B cell (primary cell): ENCODE measurements around the gene CKAP2L. TPM values are rescaled to one million over a fixed set of nuclear protein-coding genes. Genes with fewer than 3 reads are reported as not detected.

Experiments
- polyA plus RNA-seq: library from polyadenylated mRNA; depleted of rRNA; stranded (reverse); fragments of >200 nt; gene quantifications from 2 replicates; pipeline ENCODE4 v1.2.3, GENCODE V29; 2012
- total RNA-seq, 2 donors: library from RNA; stranded (reverse); fragments of 120-200 nt in 1 of 2; gene quantifications; 1 replicate in 1 of 2; 2 replicates in 1 of 2; pipeline versions ENCODE4 v1.2.3 to v1.2.4, GENCODE V29; 2013 to 2022

The CKAP2L gene
- total and polyA plus RNA-seq, 2 donors (not counting 1 experiment from before 2014, with no cell fraction given), result 0.01 to 0.25 TPM

Other genes starting within 250 kb of the CKAP2L start
- gene POLR1B, start 222.1 kb downstream of the CKAP2L start, total RNA-seq, result 32.5 and 34.2 TPM in 2 replicates
- gene POLR1B, start 222.1 kb downstream of the CKAP2L start, polyA plus RNA-seq, result 7.0 and 12.6 TPM in 2 replicates
- 19.9 and 22.4 TPM in 2 replicates for gene CHCHD5, start 180.0 kb downstream of the CKAP2L start, total RNA-seq
- gene CHCHD5, start 180.0 kb downstream of the CKAP2L start, polyA plus RNA-seq, result 20.5 and 34.5 TPM in 2 replicates
- gene SLC20A1, start 118.7 kb downstream of the CKAP2L start, total RNA-seq, result 54.9 and 57.1 TPM in 2 replicates
- gene SLC20A1, start 118.7 kb downstream of the CKAP2L start, polyA plus RNA-seq, result 16.1 and 43.1 TPM in 2 replicates
- 2.0 and 10.3 TPM in 2 replicates for gene NT5DC4, start 43.6 kb downstream of the CKAP2L start, total RNA-seq
- not detected in 2 replicates for gene NT5DC4, start 43.6 kb downstream of the CKAP2L start, polyA plus RNA-seq
- gene IL1A, start 19.9 kb upstream of the CKAP2L start, total RNA-seq, result 0.19 TPM in 1 of 2 replicates, not detected in the other
- 0.06 and 0.15 TPM in 2 replicates for gene IL1A, start 19.9 kb upstream of the CKAP2L start, polyA plus RNA-seq
- gene IL1B, start 72.2 kb upstream of the CKAP2L start, total RNA-seq, result 0.20 TPM in 1 of 2 replicates, not detected in the other
- 3.6 and 13.1 TPM in 2 replicates for gene IL1B, start 72.2 kb upstream of the CKAP2L start, polyA plus RNA-seq
- 0.79 TPM in 1 of 2 replicates, not detected in the other for gene IL37, start 146.6 kb upstream of the CKAP2L start, total RNA-seq
- gene IL37, start 146.6 kb upstream of the CKAP2L start, polyA plus RNA-seq, result not detected in 2 replicates
- not detected in 2 replicates for gene IL36G, start 213.4 kb upstream of the CKAP2L start, total RNA-seq
- not detected in 2 replicates for gene IL36G, start 213.4 kb upstream of the CKAP2L start, polyA plus RNA-seq
- not detected in 2 replicates for gene IL36A, start 240.8 kb upstream of the CKAP2L start, total RNA-seq
- not detected in 2 replicates for gene IL36A, start 240.8 kb upstream of the CKAP2L start, polyA plus RNA-seq